HG02623 (cell line): ENCODE data around the gene DUSP11.
"Not testable (repeated sequence)": the region's sequence is repeated elsewhere in the genome, so short reads cannot be mapped to it uniquely, and the experiment has no call there.

ENCODE experiments used
- ATAC-seq: cut with Tn5 transposase; IDR thresholded peaks from one replicate; pipeline ENCODE4 v1.9.1; 2021; ENCODE audit warnings: moderate library complexity; ENCODE audit not compliant: unreplicated experiment

The DUSP11 gene

GRCh38 chr2:73779467-73780236, at the start of gene DUSP11:
DUSP11 (minus strand) TSS chr2:73780103; CDS start chr2:73779974, 129 bp downstream.
- peak; percentile 99 for ATAC-seq

DNA sequence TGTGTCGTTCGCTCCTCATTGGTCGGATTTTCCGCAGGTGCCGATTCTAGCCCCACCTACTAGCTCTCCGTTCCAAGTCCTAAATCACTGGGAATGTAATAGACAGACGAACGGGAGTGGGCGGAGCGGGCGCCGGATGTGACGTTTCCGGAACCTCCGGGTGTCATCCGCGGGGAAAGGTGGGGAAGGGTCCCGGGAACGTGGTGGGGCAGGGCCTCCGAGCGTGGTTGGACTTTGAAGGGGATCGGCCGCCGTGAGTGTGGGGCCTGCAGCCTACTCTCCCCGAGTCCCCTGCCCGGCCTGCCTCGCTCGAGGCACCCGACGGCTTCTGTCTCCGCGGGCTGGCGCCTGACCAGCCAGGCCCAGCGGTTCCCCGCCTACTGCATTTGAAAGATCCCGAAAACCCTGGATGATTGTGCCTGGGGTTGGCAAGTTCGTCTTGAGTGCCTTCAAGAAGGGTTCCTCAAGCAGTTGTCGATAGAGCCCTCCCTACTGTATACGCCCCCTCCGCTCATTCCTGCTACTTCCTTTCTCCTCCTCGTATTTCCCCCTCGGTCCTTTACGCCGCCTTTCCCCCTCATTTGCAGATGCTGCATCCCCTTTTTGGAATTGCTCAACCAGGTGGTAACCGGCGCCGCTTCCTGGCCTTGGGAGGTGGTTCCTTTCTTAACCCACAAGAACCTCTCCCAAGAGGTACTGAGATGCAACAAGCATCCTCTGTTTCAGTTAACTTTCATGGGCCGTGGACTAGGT, 49.1 kb upstream of the DUSP11 start, which contains the start of gene STAMBP:
STAMBP (plus strand) TSS at position 144 of the 753 bp plus-strand sequence. CDS start 1,896 bp downstream, outside the sequence.
- peak; percentile 90 for ATAC-seq

DNA sequence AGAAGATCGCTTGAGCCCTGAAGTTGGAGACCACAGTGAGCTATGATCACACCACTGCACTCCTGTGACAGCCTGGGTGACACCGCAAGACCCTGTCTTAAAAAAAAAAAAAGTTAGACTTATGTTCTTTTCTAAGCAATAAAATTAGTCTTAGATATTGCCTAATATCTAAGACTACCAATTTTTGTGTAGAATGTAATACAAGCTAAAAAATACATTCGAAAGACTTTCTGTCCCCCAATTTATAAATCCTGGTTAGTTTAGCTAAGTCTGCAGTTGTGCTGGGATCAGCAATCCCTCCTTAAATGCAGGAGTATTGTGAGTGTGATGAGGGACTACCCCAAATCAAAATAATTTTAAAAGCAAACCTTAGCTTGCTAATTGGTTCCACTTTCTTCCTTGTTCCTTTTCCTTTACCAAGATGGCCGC, 48.5 kb upstream of the DUSP11 start:
- no peak for ATAC-seq

- no peak for ATAC-seq
Measured at GRCh38 chr2:73827660-73828388, 47.9 kb upstream of the DUSP11 start.

DNA sequence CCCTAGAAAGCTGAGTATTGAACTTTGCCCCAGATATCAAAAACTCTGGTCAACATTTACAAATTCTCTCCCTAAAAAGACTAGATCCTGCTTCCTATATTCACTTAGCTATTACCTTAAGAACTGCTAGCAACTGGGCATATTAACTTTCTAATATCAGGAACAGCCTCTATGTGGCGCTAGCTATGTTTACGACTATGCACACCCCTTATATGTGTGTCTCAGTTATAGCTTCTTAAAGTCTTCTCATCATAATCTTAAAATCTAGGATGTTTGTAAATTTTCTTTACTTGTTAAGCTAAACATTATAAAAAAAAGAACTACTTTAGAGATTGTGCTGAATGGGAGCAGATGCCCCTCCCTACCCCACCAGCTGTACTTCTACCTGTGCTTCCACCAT, 47.1 kb upstream of the DUSP11 start:
- ATAC-seq: no peak

GRCh38 chr2:73825408-73825807, 45.5 kb upstream of the DUSP11 start:
- ATAC-seq: no peak

DNA sequence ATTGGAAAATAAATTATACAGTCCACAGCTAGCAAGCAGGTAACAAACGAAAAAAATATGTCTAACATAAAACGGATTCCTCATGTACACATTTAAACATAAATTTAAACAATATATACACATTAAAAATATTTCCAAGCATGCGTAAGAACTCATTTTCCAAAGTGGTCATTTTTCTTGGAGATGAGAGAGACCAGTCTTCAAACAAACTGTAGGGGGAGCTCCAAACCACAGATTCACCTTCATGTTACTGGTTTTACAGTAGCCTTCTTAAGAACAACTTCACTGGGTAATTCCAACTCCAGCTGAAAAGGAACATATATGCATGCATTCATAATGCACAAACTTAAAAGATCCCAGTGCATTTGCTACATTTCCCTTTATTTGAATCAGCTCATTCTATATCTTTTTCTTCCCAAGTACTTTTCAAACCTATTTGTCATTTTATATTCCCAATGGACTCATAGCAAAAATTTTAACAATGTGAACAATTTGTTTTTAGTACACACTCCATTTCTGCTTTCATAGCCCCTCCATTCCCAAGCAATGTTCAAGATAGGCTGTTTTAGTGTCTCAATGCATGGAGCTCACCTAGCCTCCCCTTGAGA, 44.1 kb upstream of the DUSP11 start:
- no peak for ATAC-seq

- ATAC-seq: no peak
Measured at GRCh38 chr2:73823416-73823815, 43.5 kb upstream of the DUSP11 start.

DNA sequence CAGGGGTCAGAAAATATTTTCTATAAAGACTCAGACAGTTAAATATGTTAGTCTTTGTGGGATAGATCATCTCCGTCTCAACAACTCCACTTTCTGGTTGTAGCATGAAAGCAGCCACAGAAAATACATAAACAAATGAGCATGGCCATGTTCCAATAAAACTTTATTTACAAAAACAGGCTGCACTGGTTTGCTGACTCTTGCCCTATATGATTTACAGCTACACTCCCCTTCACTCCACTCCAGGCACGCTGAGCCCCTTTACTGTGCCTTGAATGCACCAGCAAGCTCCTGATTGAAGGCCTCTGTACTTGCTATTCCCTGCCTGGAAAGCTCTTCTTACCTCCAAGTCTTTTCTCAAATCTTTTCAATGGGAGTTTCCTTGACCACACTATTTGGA, 43.1 kb upstream of the DUSP11 start:
- no peak for ATAC-seq

GRCh38 chr2:73822276-73822675, 42.4 kb upstream of the DUSP11 start:
- ATAC-seq: no peak

GRCh38 chr2:73821669-73822068, 41.8 kb upstream of the DUSP11 start:
- ATAC-seq: no peak

GRCh38 chr2:73821227-73821626, 41.3 kb upstream of the DUSP11 start:
- ATAC-seq: peak; percentile 83

GRCh38 chr2:73818296-73818695, 38.4 kb upstream of the DUSP11 start:
- ATAC-seq: no peak

DNA sequence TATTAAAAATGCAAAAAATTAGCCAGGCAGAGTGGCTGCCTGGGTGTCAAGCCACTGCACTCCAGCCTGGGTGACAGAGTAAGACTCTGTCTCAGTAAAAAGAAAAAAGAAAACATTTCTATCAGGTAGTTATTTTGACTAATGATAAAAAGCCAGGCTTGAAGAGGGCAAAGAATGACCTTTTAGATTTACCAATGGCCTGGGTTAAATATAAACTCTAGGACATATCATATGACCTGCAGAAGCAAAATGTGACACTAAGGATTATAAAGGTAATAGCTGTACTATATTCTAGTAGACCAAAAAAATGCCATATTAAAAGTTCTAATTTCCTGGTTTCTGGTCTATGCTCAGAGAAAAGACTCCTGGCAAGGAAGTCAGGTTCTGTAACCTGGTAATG, 32.7 kb upstream of the DUSP11 start:
- no peak for ATAC-seq

- ATAC-seq: no peak
Measured at GRCh38 chr2:73811878-73812277, 32.0 kb upstream of the DUSP11 start.

DNA sequence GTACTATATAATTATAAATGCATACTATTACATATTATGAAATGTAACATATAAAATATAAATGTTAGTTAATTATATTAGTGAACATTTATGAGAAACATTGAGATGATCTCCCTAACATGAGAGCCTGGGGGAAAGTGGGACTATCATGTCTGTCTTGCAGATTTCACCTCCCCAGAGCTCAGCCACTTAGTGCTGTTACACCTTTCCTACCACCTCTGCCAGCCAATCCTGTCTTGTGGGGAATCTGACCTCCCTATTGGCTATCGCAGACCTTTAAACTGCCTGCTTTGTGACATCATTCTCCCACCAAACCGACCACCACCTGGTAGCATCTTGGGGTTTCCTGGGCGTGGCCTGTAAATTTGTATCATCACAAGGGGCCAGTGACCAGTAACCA, 4.0 kb upstream of the DUSP11 start, which contains the start of gene C2orf78:
C2orf78 (plus strand) TSS at position 301 of the 400 bp plus-strand sequence. CDS start 127 bp downstream, outside the sequence.
- ATAC-seq: not testable (repeated sequence)

- ATAC-seq: not testable (repeated sequence)
Measured at GRCh38 chr2:73783402-73783801, 3.5 kb upstream of the DUSP11 start.

- no peak for ATAC-seq
Measured at GRCh38 chr2:73780237-73780582, 307 bp upstream of the DUSP11 start.

- not testable (repeated sequence) for ATAC-seq
Measured at GRCh38 chr2:73778867-73779466, 936 bp downstream of the DUSP11 start.

- ATAC-seq: no peak
Measured at GRCh38 chr2:73776869-73777519, 2.9 kb downstream of the DUSP11 start.
